HG03159 (cell line): ENCODE data around the gene SLC4A8.
"Not testable (repeated sequence)": the region's sequence is repeated elsewhere in the genome, so short reads cannot be mapped to it uniquely, and the experiment has no call there.

Source experiments
- ATAC-seq: cut with Tn5 transposase; IDR thresholded peaks from one replicate; pipeline ENCODE4 v1.9.1; 2021; ENCODE audit warnings: mild to moderate bottlenecking, moderate library complexity; ENCODE audit not compliant: unreplicated experiment

Gene SLC4A8

GRCh38 chr12:51424094-51424661 is 453 bp upstream of the SLC4A8 start:
- ATAC-seq = no peak

GRCh38 chr12:51428256-51428655 is 3.6 kb downstream of the SLC4A8 start:
- no peak for ATAC-seq

GRCh38 chr12:51429700-51430099 is 5.1 kb downstream of the SLC4A8 start:
- ATAC-seq = no peak

GRCh38 chr12:51430196-51430895 is 5.7 kb downstream of the SLC4A8 start:
- ATAC-seq = no peak

GRCh38 chr12:51432921-51433320 is 8.3 kb downstream of the SLC4A8 start:
- no peak for ATAC-seq

- ATAC-seq = no peak
Observed at GRCh38 chr12:51434305-51434704, 9.7 kb downstream of the SLC4A8 start.

GRCh38 chr12:51437431-51437830 is 12.8 kb downstream of the SLC4A8 start:
- ATAC-seq = no peak

- ATAC-seq = no peak
Observed at GRCh38 chr12:51439330-51439729, 14.7 kb downstream of the SLC4A8 start.

- no peak for ATAC-seq
Observed at GRCh38 chr12:51441583-51441982, 17.0 kb downstream of the SLC4A8 start.

- no peak for ATAC-seq
Observed at GRCh38 chr12:51442324-51442723, 17.7 kb downstream of the SLC4A8 start.

GRCh38 chr12:51443573-51443972 is 18.9 kb downstream of the SLC4A8 start:
- ATAC-seq = no peak

GRCh38 chr12:51448618-51449256 is 24.1 kb downstream of the SLC4A8 start:
- no peak for ATAC-seq

GRCh38 chr12:51449580-51450246 is 25.1 kb downstream of the SLC4A8 start:
- ATAC-seq = no peak

GRCh38 chr12:51450333-51450732 is 25.7 kb downstream of the SLC4A8 start:
- ATAC-seq = no peak

GRCh38 chr12:51450806-51451205 is 26.2 kb downstream of the SLC4A8 start:
- no peak for ATAC-seq

GRCh38 chr12:51454016-51454415 is 29.4 kb downstream of the SLC4A8 start:
- ATAC-seq = not testable (repeated sequence)

GRCh38 chr12:51455050-51455449 is 30.4 kb downstream of the SLC4A8 start:
- not testable (repeated sequence) for ATAC-seq

- ATAC-seq = no peak
Observed at GRCh38 chr12:51458635-51459034, 34.0 kb downstream of the SLC4A8 start.

GRCh38 chr12:51460519-51460918 is 35.9 kb downstream of the SLC4A8 start:
- no peak for ATAC-seq

GRCh38 chr12:51465491-51465890 is 40.9 kb downstream of the SLC4A8 start:
- ATAC-seq = no peak

- ATAC-seq = no peak
Observed at GRCh38 chr12:51470116-51470515, 45.5 kb downstream of the SLC4A8 start.
